Measurements from ENCODE around the gene CEACAM18. TPM values are rescaled to one million over a fixed set of nuclear protein-coding genes. Genes with fewer than 3 reads are reported as not detected.

The CEACAM18 gene
- polyA plus RNA-seq, 2 of the 4 experiments (the other 2 are of a cell fraction) = not detected

DNA sequence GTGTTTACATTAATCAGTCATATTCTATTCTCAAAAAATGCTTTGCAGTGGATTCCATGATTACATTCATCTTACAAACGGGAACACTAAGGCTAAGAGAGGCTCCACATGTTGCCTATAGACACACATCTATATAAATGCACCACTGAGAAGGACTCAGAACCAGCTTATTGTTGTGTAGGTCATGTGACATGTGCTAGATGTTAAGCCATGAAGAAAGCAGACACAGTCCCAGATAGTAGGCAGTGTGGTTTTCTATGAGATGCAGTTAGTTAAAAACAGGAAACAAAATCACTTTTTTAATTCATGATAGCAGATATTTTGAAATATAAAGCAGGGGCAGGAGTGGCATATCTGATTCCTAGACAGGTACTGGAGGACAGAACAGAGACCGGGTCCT is 42.4 kb downstream of the CEACAM18 start:
- Histone ChIP-seq H3K4me1 (no peaks in the 10 kb centered on the region), H3K4me3 (no peak overlapping the region), H3K27ac (no peak overlapping the region), H3K9me3 (peaks cover 13% of the 10 kb centered on the region; the same call in 2 of the 3 replicates), H3K4me2 (no peak overlapping the region)
- DNase-seq (ENCODE audit: low read depth in 1 of 2, low spot score in 1 of 2) (no peak), FAIRE-seq (no peak), ATAC-seq (no peak)
- 1% methylated on average over 2 of the region's 2 CpGs for WGBS (ENCODE audit: missing lambda C conversion rate)
- POLR2A ChIA-PET = no interaction called here
- TF ChIP-seq, protein P1, sequence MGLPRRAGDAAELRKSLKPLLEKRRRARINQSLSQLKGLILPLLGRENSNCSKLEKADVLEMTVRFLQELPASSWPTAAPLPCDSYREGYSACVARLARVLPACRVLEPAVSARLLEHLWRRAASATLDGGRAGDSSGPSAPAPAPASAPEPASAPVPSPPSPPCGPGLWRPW (IDR thresholded peaks at IDR 0.05) = no peak
- TF ChIP-seq KDM5A (IDR thresholded peaks at IDR 0.05) (no peak), HDAC2 (IDR thresholded peaks at IDR 0.05) (no peak), CBX2 (IDR thresholded peaks at IDR 0.05; ENCODE audit: borderline replicate concordance, low read depth) (no peak), TFCP2L1 (CRISPR knock-in tag; IDR thresholded peaks at IDR 0.05) (no peak), JUN (IDR thresholded peaks at IDR 0.05) (no peak), PHF8 (IDR thresholded peaks at IDR 0.05; ENCODE audit: borderline replicate concordance, low read depth) (no peak), POLR2A (IDR thresholded peaks at IDR 0.05; ENCODE audit: low read length) (no peak)
- CTCF ChIA-PET = no interaction called here

GRCh38 chr19:51521357-51521756 is 43.0 kb downstream of the CEACAM18 start:
- Histone ChIP-seq H3K9me3 (peaks cover 13% of the 10 kb centered on the region; the same call in 2 of the 3 replicates), H3K27ac (no peak overlapping the region), H3K4me2 (no peak overlapping the region), H3K4me1 (no peaks in the 10 kb centered on the region), H3K4me3 (no peak overlapping the region)
- ChIA-PET CTCF (interaction anchor here (1.5 kb wide), 1 partner anchor 183 kb away, joined by 3 read pairs; no protein-coding TSS in a partner anchor), POLR2A (no interaction called here)
- no peak for ATAC-seq
- 21% methylated on average over 2 of the region's 2 CpGs for WGBS (ENCODE audit: missing lambda C conversion rate)
- TF ChIP-seq HEYL (CRISPR knock-in tag; IDR thresholded peaks at IDR 0.05) (no peak), FOSL2 (IDR thresholded peaks at IDR 0.05) (no peak), FOSL2 (CRISPR knock-in tag; IDR thresholded peaks at IDR 0.05) (no peak), EHF (CRISPR knock-in tag; IDR thresholded peaks at IDR 0.05) (no peak), RAD21 (conservative IDR thresholded peaks at IDR 0.05 in 1 of 2, IDR thresholded peaks at IDR 0.05 in 1 of 2) (no peak), MAFK (IDR thresholded peaks at IDR 0.05; ENCODE audit: partially characterized antibody) (peak; percentile 62)
- TF ChIP-seq, protein P1 (IDR thresholded peaks at IDR 0.05) = no peak
- no peak for DNase-seq (ENCODE audit: low read depth in 1 of 2, low spot score in 1 of 2)
- FAIRE-seq = no peak

DNA sequence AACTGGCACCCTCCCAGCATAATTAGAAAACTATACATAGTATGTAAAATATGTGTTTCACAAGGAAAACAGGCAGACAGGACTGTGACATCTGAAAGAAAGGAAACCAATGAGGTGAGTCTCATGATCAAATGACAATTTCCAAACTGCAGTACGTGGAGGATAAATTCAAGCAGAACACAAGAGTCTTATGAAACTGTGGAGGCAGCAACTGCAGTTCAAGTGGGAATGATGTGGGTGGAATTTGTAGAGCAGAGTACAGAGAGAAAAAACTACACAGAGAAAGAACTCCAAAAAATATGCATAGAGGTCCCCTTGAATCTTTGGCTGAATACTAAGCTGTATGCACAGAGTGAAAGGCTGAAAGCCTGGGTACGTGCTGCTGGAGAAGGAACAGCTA is 43.4 kb downstream of the CEACAM18 start:
- H3K27ac ChIP-seq = no peak overlapping the region
- POLR2A ChIA-PET = no interaction called here
- WGBS (ENCODE audit: missing lambda C conversion rate) = 0% methylated on average over 2 of the region's 2 CpGs

More for the DNA sequence above, 43.4 kb downstream of the CEACAM18 start:
- no peak overlapping the region for H3K4me2 ChIP-seq
- FAIRE-seq (no peak), DNase-seq (ENCODE audit: low read depth in 1 of 2, low spot score in 1 of 2) (no peak), ATAC-seq (no peak)
- no peaks in the 10 kb centered on the region for H3K4me1 ChIP-seq
- no peak overlapping the region for H3K4me3 ChIP-seq
- CTCF ChIA-PET = interaction anchor here (0.6 to 1.7 kb wide), 3 partner anchors 95 to 184 kb away, joined by 3 to 6 read pairs (median 3); no protein-coding TSS in a partner anchor
- H3K9me3 ChIP-seq = peaks cover 13% of the 10 kb centered on the region; the same call in 2 of the 3 replicates
- TF ChIP-seq, protein P2, sequence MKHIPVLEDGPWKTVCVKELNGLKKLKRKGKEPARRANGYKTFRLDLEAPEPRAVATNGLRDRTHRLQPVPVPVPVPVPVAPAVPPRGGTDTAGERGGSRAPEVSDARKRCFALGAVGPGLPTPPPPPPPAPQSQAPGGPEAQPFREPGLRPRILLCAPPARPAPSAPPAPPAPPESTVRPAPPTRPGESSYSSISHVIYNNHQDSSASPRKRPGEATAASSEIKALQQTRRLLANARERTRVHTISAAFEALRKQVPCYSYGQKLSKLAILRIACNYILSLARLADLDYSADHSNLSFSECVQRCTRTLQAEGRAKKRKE (CRISPR knock-in tag; IDR thresholded peaks at IDR 0.05; ENCODE audit: low read depth) = no peak
- TF ChIP-seq FOSL2 (IDR thresholded peaks at IDR 0.05) (no peak), FOSL2 (CRISPR knock-in tag; IDR thresholded peaks at IDR 0.05) (no peak), JUN (IDR thresholded peaks at IDR 0.05) (no peak), EHF (CRISPR knock-in tag; IDR thresholded peaks at IDR 0.05) (no peak), HOXB13 (CRISPR knock-in tag; IDR thresholded peaks at IDR 0.05; ENCODE audit: low read depth) (no peak), NR3C1 (IDR thresholded peaks at IDR 0.05) (no peak), KDM1A (IDR thresholded peaks at IDR 0.05; ENCODE audit: low read depth) (no peak), HOXA7 (CRISPR knock-in tag; IDR thresholded peaks at IDR 0.05) (no peak), MYC (IDR thresholded peaks at IDR 0.05; ENCODE audit: borderline replicate concordance, low read length) (no peak), TFCP2L1 (CRISPR knock-in tag; IDR thresholded peaks at IDR 0.05) (no peak), MAFK (IDR thresholded peaks at IDR 0.05; ENCODE audit: partially characterized antibody) (no peak)
- TF ChIP-seq, protein P3, sequence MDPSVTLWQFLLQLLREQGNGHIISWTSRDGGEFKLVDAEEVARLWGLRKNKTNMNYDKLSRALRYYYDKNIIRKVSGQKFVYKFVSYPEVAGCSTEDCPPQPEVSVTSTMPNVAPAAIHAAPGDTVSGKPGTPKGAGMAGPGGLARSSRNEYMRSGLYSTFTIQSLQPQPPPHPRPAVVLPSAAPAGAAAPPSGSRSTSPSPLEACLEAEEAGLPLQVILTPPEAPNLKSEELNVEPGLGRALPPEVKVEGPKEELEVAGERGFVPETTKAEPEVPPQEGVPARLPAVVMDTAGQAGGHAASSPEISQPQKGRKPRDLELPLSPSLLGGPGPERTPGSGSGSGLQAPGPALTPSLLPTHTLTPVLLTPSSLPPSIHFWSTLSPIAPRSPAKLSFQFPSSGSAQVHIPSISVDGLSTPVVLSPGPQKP (IDR thresholded peaks at IDR 0.05; ENCODE audit: low read depth, low read length) = no peak
- TF ChIP-seq, protein P4, sequence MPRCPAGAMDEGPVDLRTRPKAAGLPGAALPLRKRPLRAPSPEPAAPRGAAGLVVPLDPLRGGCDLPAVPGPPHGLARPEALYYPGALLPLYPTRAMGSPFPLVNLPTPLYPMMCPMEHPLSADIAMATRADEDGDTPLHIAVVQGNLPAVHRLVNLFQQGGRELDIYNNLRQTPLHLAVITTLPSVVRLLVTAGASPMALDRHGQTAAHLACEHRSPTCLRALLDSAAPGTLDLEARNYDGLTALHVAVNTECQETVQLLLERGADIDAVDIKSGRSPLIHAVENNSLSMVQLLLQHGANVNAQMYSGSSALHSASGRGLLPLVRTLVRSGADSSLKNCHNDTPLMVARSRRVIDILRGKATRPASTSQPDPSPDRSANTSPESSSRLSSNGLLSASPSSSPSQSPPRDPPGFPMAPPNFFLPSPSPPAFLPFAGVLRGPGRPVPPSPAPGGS (IDR thresholded peaks at IDR 0.05) = no peak
